GM12874 (cell line): ENCODE data around the gene LGALS7B.

Experiments used
- TF ChIP-seq, protein P1 (sequence below): IDR thresholded peaks from 2 replicates; pipeline ENCODE4 v1.5.1; 2011; ENCODE audit warnings: low read depth, mild to moderate bottlenecking, control low read depth, low read length, moderate library complexity; ENCODE audit not compliant: insufficient read depth

The LGALS7B gene

GRCh38 chr19:38743394-38744297 lies 45.4 kb upstream of the LGALS7B start:
- TF ChIP-seq, protein P1, sequence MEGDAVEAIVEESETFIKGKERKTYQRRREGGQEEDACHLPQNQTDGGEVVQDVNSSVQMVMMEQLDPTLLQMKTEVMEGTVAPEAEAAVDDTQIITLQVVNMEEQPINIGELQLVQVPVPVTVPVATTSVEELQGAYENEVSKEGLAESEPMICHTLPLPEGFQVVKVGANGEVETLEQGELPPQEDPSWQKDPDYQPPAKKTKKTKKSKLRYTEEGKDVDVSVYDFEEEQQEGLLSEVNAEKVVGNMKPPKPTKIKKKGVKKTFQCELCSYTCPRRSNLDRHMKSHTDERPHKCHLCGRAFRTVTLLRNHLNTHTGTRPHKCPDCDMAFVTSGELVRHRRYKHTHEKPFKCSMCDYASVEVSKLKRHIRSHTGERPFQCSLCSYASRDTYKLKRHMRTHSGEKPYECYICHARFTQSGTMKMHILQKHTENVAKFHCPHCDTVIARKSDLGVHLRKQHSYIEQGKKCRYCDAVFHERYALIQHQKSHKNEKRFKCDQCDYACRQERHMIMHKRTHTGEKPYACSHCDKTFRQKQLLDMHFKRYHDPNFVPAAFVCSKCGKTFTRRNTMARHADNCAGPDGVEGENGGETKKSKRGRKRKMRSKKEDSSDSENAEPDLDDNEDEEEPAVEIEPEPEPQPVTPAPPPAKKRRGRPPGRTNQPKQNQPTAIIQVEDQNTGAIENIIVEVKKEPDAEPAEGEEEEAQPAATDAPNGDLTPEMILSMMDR = no peak

DNA sequence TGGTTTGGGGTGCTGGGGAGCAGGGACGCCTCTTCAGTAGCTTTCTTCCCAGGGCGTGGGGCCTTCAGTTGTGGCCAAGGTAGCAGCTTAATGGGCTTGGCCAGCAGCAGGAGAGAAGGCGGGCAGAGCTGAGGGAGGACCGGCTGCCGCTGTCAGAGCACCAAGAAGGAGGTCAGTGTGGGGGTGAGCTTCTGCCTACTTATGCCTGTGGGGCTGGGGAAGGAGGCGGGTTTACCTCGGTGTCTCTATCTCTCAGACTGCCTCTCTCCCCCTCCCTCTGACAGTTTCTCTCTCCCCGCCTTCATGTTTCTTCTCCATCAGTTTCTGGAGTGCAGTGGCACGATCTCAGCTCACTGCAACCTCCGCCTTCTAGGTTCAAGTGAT lies 44.7 kb upstream of the LGALS7B start, which contains the start of gene CAPN12:
CAPN12 (minus strand) TSS at position 177 of the 384 bp plus-strand sequence. CDS start 309 bp downstream, outside the sequence.
- TF ChIP-seq, protein P1 = no peak

DNA sequence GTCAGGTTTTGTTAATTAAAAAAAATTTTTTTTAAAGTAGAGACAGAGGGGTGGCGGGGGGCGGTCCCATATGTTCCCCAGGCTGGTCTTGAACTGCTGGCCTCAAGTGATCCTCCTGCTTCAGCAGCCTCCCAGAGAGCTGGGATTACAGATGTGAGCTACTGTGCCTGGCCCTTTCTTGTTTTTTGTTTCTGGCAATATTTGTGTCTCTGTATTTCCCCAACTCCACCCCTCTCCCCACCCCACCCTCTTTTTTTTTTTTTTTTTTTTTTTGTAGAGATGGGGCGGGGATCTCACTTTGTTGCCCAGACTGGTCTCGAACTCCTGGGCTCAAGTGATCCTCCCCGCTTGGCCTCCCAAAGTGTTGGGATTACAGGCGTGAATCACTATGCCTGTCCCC lies 44.1 kb upstream of the LGALS7B start:
- TF ChIP-seq, protein P1 = no peak

DNA sequence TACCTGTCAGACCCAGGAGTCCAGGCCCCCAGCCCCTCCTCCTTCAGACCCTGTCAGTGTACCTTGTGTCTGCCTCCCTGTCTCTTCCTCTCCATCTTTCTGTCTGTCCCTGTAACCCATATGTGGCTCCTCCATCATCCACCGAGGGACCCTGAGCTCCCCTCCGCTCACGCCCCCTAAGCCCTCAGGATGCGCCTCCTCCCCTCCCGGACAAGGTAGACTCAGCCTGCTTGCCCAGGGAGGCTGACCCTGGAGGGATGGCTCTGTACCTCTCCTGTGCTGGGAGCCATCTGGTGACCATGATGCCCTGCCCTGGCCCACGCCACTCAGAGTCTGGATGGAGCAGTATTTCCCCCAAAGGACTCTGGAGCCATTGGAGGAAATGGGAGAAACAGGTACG lies 43.7 kb upstream of the LGALS7B start:
- TF ChIP-seq, protein P1 = no peak

DNA sequence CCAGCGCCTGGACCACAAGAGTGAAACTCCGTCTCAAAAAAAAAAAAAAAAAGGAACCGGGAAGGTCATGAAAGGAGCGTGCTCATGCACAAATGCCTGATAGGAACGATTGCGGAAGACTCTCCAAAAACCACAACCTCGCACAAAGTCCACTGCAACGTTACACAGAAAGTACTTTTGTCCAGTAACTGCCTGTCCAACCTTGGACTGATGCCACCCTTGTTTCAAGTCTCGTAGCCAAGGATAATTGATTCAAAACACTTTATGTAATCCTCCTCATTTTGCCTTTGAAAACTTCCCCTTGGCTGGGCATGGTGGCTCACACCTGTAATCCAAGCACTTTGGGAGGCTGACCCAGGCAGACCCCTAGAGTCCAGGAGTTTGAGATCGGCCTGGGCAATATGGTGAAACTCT lies 29.4 kb upstream of the LGALS7B start:
- TF ChIP-seq, protein P1 = no peak

- TF ChIP-seq, protein P1 = no peak
These were observed 25.2 kb upstream of the LGALS7B start for GRCh38 chr19:38763795-38764220.

- TF ChIP-seq, protein P1 = no peak
These were observed 23.8 kb upstream of the LGALS7B start for GRCh38 chr19:38765214-38765613.
